Endothelial cell of umbilical vein (primary cell): Measurements from ENCODE around the gene ADCY9. TPM values are rescaled to one million over a fixed set of nuclear protein-coding genes. Genes with fewer than 3 reads are reported as not detected.

Experiments
- BruUV-seq: library from RNA; stranded (reverse); fragments of 400-500 nt; replicated peaks from 2 replicates; lab custom pipeline; 2021; lab: Mats Ljungman, UMichigan
- CTCF ChIA-PET: fragments of 300-600, 350-600 bp; sonication (Branson Sonifier 250); formaldehyde crosslinking; loops from one replicate; lab custom pipeline; 2021; ENCODE audit warnings: antibody characterized with exemption, inconsistent platforms; lab: Charles Lee
- POLR2A ChIA-PET: fragments of 300-600, 350-600 bp; sonication (Branson Sonifier 250); formaldehyde crosslinking; loops from one replicate; lab custom pipeline; 2021; ENCODE audit warnings: antibody characterized with exemption, inconsistent platforms; lab: Charles Lee
- DNase-seq: peaks from one replicate; pipeline ENCODE4 v3.0.0-alpha.2; 2011; ENCODE audit warnings: low read depth, low spot score
- FAIRE-seq: peaks from 2 replicates; lab custom pipeline; 2011; peaks lifted over from hg19 to GRCh38; lab: Jason Lieb, UNC
- H2AFZ ChIP-seq: 2 replicates; pipeline ENCODE4 v1.6.0; 2012; ENCODE audit warnings: low read depth, low read length, control low read depth, inconsistent platforms
- H3K27ac ChIP-seq: 2 replicates; pipeline ENCODE4 v1.5.1; 2011; ENCODE audit warnings: low read depth, mild to moderate bottlenecking, control low read depth, low read length, moderate library complexity; ENCODE audit not compliant: insufficient read depth
- H3K27me3 ChIP-seq, 2 experiments: 2 replicates each; pipeline versions ENCODE4 v1.6.0 to v1.6.1; 2011; ENCODE audit warnings: low read length in 2 of 2, mixed read lengths in 1 of 2; ENCODE audit not compliant: control insufficient read depth in 2 of 2, insufficient read depth in 2 of 2
- H3K36me3 ChIP-seq, 2 experiments: 2 replicates in 1 of 2; 3 replicates in 1 of 2; pipeline ENCODE4 v1.5.1; 2011; ENCODE audit warnings: low read length in 2 of 2, mild to moderate bottlenecking in 1 of 2, moderate library complexity in 1 of 2; ENCODE audit not compliant: control insufficient read depth in 2 of 2, insufficient read depth in 2 of 2; ENCODE audit errors: extremely low read depth in 1 of 2
- H3K4me1 ChIP-seq: 3 replicates; pipeline ENCODE4 v1.5.1; 2011; ENCODE audit warnings: mild to moderate bottlenecking, low read length; ENCODE audit not compliant: control insufficient read depth, insufficient read depth; ENCODE audit errors: extremely low read depth
- H3K4me2 ChIP-seq: 2 replicates; pipeline ENCODE4 v1.6.1; 2011; ENCODE audit warnings: low read length, control low read depth, mixed read lengths; ENCODE audit not compliant: insufficient read depth
- H3K4me3 ChIP-seq, 3 experiments: fragments of 200-600 bp in 1 of 3; sonication (generic), shearing (Covaris generic) in 1 of 3; replicated peaks in 1 of 3; 2 replicates each; pipeline ENCODE4 v1.5.1; 2011 to 2016; ENCODE audit warnings: control low read depth in 3 of 3, low read length in 3 of 3, mild to moderate bottlenecking in 2 of 3, inconsistent platforms in 1 of 3, low read depth in 1 of 3, moderate library complexity in 1 of 3; ENCODE audit not compliant: insufficient read depth in 1 of 3
- H3K79me2 ChIP-seq: 2 replicates; pipeline ENCODE4 v1.6.0; 2012; ENCODE audit warnings: low read length, inconsistent platforms; ENCODE audit not compliant: control insufficient read depth, insufficient read depth
- H3K9ac ChIP-seq: replicated peaks from 2 replicates; pipeline ENCODE3; 2011; ENCODE audit warnings: low read length, control low read depth; ENCODE audit not compliant: insufficient read depth; ENCODE audit errors: extremely low read depth
- H3K9me1 ChIP-seq: replicated peaks from 3 replicates; pipeline ENCODE4 v1.6.0; 2011; ENCODE audit warnings: mild to moderate bottlenecking, low read length; ENCODE audit not compliant: control insufficient read depth, insufficient read depth; ENCODE audit errors: extremely low read depth
- H3K9me3 ChIP-seq: replicated peaks from 2 replicates; pipeline ENCODE4 v1.5.1; 2012; ENCODE audit warnings: low read length, inconsistent platforms; ENCODE audit not compliant: control insufficient read depth, insufficient read depth
- H4K20me1 ChIP-seq: replicated peaks from 2 replicates; pipeline ENCODE3; 2011; ENCODE audit warnings: mild to moderate bottlenecking, low read length; ENCODE audit not compliant: control insufficient read depth, insufficient read depth; ENCODE audit errors: extremely low read depth
- CTCF ChIP-seq, 2 donors: IDR thresholded peaks; 1 replicate in 1 of 2; 2 replicates in 1 of 2; pipeline ENCODE4 v1.5.1; 2011; ENCODE audit warnings: low read length in 2 of 2, mild to moderate bottlenecking in 2 of 2, moderate library complexity in 2 of 2, control low read depth in 1 of 2, inconsistent platforms in 1 of 2, low read depth in 1 of 2; ENCODE audit not compliant: insufficient read depth in 1 of 2; ENCODE audit errors: extremely low read depth in 1 of 2
- EZH2 ChIP-seq: IDR thresholded peaks from 2 replicates; pipeline ENCODE4 v1.6.1; 2012; ENCODE audit warnings: borderline replicate concordance, low read depth, mild to moderate bottlenecking, moderate library complexity, low read length, inconsistent platforms; ENCODE audit not compliant: severe bottlenecking
- FOS ChIP-seq: IDR thresholded peaks from 2 replicates; pipeline ENCODE4 v1.6.1; 2011; ENCODE audit warnings: mild to moderate bottlenecking, low read length, moderate library complexity, borderline replicate concordance; ENCODE audit not compliant: insufficient read depth
- GATA2 ChIP-seq: IDR thresholded peaks from 2 replicates; pipeline ENCODE4 v1.7.0; 2011; ENCODE audit warnings: low read depth, mild to moderate bottlenecking, moderate library complexity, mixed read lengths, low read length; ENCODE audit not compliant: insufficient read length, insufficient read depth
- JUN ChIP-seq: IDR thresholded peaks from 2 replicates; pipeline ENCODE4 v1.6.1; 2011; ENCODE audit warnings: borderline replicate concordance, low read depth; ENCODE audit not compliant: insufficient read length, insufficient read depth
- MYC ChIP-seq: IDR thresholded peaks from one replicate; pipeline ENCODE4 v1.6.1; 2011; ENCODE audit warnings: mild to moderate bottlenecking, low read depth, low read length
- POLR2A ChIP-seq: IDR thresholded peaks from 2 replicates; pipeline ENCODE4 v1.6.1; 2012; ENCODE audit warnings: low read depth, mild to moderate bottlenecking, control low read depth, low read length
- POLR2AphosphoS5 ChIP-seq: IDR thresholded peaks from 2 replicates; pipeline ENCODE4 v1.6.1; 2012; ENCODE audit warnings: low read depth, mild to moderate bottlenecking, control low read depth, low read length, moderate library complexity; ENCODE audit not compliant: insufficient read depth
- dilution Hi-C: fragments of 300-500 bp; cut with MboI; formaldehyde crosslinking; loops from one replicate; pipeline ENCODE4 v1.15.0; 2019; ENCODE audit warnings: low sequenced_read_pairs; ENCODE audit not compliant: extremely low pct_ligation_motif_present
- intact Hi-C: fragments of 100-400 bp; cut with micrococcal nuclease; formaldehyde crosslinking; loops from one replicate; pipeline ENCODE4 v1.10.0; 2022
- polyA plus RNA-seq, 4 experiments: library from polyadenylated mRNA; depleted of rRNA in 3 of 4; stranded (reverse) in 3 of 4; unstranded in 1 of 4; fragments of >200 nt; gene quantifications; 2 replicates each; pipeline versions ENCODE4 v1.2.1 to v1.2.3, GENCODE V29; 2011 to 2012; ENCODE audit warnings: missing spikeins in 1 of 4
- total RNA-seq: library from RNA; stranded (reverse); gene quantifications from 2 replicates; pipeline ENCODE4 v1.2.3, GENCODE V29; 2021
- TF ChIP-seq, protein P1 (sequence below): IDR thresholded peaks from 2 replicates; pipeline ENCODE4 v1.6.1; 2011; ENCODE audit not compliant: insufficient read depth, insufficient read length

ADCY9 gene
- total and polyA plus RNA-seq, 2 donors (not counting 3 experiments of a cell fraction or from before 2014, with no cell fraction given) = 6.8 to 14.0 TPM

GRCh38 chr16:4160658-4161430 lies 44.6 kb upstream of the ADCY9 start:
- ChIA-PET CTCF (interaction anchor here (1.4 to 1.6 kb wide), 2 partner anchors 94 to 178 kb away, joined by 4 to 5 read pairs; no protein-coding TSS in a partner anchor), POLR2A (no interaction called here)
- H3K27me3 ChIP-seq = no peaks in the 10 kb centered on the region
- no peak for DNase-seq
- H3K27ac ChIP-seq = no peak overlapping the region
- FAIRE-seq = no peak
- no peaks in the 10 kb centered on the region for H3K4me1 ChIP-seq
- no peak overlapping the region for H2AFZ ChIP-seq
- H4K20me1 ChIP-seq = no peaks in the 10 kb centered on the region
- H3K9me1 ChIP-seq = no peaks in the 10 kb centered on the region
- no peak overlapping the region for H3K4me3 ChIP-seq
- H3K79me2 ChIP-seq = no peaks in the 10 kb centered on the region
- H3K9me3 ChIP-seq = no peaks in the 10 kb centered on the region
- H3K36me3 ChIP-seq = no peaks in the 10 kb centered on the region
- dilution Hi-C loops (no loop called here), intact Hi-C loops (no loop called here)
- no peak overlapping the region for H3K9ac ChIP-seq
- no peak overlapping the region for H3K4me2 ChIP-seq
- TF ChIP-seq POLR2AphosphoS5 = no peak
- TF ChIP-seq CTCF (IDR thresholded peaks at IDR 0.05; ENCODE audit: extremely low read depth in 1 of 2, insufficient read depth in 1 of 2, low read depth in 1 of 2, low read length in 2 of 2) = no peak
- TF ChIP-seq POLR2A = no peak
- TF ChIP-seq EZH2 = no peak
- TF ChIP-seq, protein P1, sequence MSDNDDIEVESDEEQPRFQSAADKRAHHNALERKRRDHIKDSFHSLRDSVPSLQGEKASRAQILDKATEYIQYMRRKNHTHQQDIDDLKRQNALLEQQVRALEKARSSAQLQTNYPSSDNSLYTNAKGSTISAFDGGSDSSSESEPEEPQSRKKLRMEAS = no peak
- TF ChIP-seq JUN = no peak
- no peak for TF ChIP-seq FOS
- no peak for TF ChIP-seq GATA2
- no peak for TF ChIP-seq MYC
- BruUV-seq = no TSS peak
